Epithelial cell of esophagus (primary cell): ENCODE data around the gene DCTN4.
A peak's percentile ranks its signal among the peaks of the same experiment; 100 is the strongest.

Source experiments
- DNase-seq: peaks from one replicate; pipeline ENCODE4 v3.0.0; 2010; ENCODE audit warnings: low read depth
- H3K4me3 ChIP-seq: 2 replicates; pipeline ENCODE4 v1.5.1; 2011; ENCODE audit warnings: mild to moderate bottlenecking, low read length, control low read depth
- TF ChIP-seq, protein P1 (sequence below): IDR thresholded peaks from 2 replicates; pipeline ENCODE4 v1.5.1; 2011; ENCODE audit warnings: low read depth, mild to moderate bottlenecking, low read length, control low read depth, inconsistent platforms; ENCODE audit not compliant: insufficient read depth; ENCODE audit errors: missing control alignments

The DCTN4 gene

GRCh38 chr5:150734579-150735384 is 24.0 kb downstream of the DCTN4 start:
- DNase-seq = no peak
- no peak overlapping the region for H3K4me3 ChIP-seq
- TF ChIP-seq, protein P1, sequence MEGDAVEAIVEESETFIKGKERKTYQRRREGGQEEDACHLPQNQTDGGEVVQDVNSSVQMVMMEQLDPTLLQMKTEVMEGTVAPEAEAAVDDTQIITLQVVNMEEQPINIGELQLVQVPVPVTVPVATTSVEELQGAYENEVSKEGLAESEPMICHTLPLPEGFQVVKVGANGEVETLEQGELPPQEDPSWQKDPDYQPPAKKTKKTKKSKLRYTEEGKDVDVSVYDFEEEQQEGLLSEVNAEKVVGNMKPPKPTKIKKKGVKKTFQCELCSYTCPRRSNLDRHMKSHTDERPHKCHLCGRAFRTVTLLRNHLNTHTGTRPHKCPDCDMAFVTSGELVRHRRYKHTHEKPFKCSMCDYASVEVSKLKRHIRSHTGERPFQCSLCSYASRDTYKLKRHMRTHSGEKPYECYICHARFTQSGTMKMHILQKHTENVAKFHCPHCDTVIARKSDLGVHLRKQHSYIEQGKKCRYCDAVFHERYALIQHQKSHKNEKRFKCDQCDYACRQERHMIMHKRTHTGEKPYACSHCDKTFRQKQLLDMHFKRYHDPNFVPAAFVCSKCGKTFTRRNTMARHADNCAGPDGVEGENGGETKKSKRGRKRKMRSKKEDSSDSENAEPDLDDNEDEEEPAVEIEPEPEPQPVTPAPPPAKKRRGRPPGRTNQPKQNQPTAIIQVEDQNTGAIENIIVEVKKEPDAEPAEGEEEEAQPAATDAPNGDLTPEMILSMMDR = no peak

- H3K4me3 ChIP-seq = no peak overlapping the region
- TF ChIP-seq, protein P1 = no peak
- no peak for DNase-seq
Observed at GRCh38 chr5:150731669-150732242, 27.1 kb downstream of the DCTN4 start.

- no peak overlapping the region for H3K4me3 ChIP-seq
- TF ChIP-seq, protein P1 = no peak
- DNase-seq = no peak
Observed at GRCh38 chr5:150729859-150730258, 29.0 kb downstream of the DCTN4 start.

DNA sequence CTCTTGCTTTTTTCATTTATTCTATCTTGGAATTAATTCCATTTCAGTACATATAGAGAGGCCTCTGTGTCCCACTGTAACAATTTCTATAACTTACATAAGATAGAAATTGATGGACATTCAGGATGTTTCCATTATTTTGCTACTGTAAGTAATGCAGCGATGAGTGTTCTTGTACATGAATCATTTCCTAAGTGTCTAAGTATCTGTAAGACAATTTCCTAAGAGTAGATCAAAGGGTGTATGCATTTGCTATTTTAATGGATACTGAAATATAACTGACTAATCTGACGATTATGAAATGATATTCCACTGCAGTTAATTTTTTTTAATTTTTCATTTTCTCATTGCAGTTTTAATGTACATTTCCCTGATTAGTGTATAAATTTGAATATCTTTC is 35.0 kb downstream of the DCTN4 start:
- TF ChIP-seq, protein P1 = no peak
- no peak overlapping the region for H3K4me3 ChIP-seq
- DNase-seq = peak; percentile 18

- DNase-seq = peak; percentile 11
- no peak overlapping the region for H3K4me3 ChIP-seq
Observed at GRCh38 chr5:150710165-150710564, 48.7 kb downstream of the DCTN4 start.

GRCh38 chr5:150706776-150707390 is 51.9 kb downstream of the DCTN4 start:
- no peak for DNase-seq
- TF ChIP-seq, protein P1 = no peak

More at GRCh38 chr5:150710165-150710564, 48.7 kb downstream of the DCTN4 start:
- TF ChIP-seq, protein P1 = peak; percentile 27

More at GRCh38 chr5:150706776-150707390, 51.9 kb downstream of the DCTN4 start:
- H3K4me3 ChIP-seq = no peak overlapping the region
